Metanephros (tissue), 1 donor: ENCODE results near the gene GPRC6A. TPM values are rescaled to one million over a fixed set of nuclear protein-coding genes. Genes with fewer than 3 reads are reported as not detected.

Experiments
- total RNA-seq: library from RNA; depleted of rRNA; stranded (reverse); fragments of >200 nt; gene quantifications from one replicate; pipeline ENCODE4 v1.2.3, GENCODE V29; 2014

GPRC6A gene, protein sequence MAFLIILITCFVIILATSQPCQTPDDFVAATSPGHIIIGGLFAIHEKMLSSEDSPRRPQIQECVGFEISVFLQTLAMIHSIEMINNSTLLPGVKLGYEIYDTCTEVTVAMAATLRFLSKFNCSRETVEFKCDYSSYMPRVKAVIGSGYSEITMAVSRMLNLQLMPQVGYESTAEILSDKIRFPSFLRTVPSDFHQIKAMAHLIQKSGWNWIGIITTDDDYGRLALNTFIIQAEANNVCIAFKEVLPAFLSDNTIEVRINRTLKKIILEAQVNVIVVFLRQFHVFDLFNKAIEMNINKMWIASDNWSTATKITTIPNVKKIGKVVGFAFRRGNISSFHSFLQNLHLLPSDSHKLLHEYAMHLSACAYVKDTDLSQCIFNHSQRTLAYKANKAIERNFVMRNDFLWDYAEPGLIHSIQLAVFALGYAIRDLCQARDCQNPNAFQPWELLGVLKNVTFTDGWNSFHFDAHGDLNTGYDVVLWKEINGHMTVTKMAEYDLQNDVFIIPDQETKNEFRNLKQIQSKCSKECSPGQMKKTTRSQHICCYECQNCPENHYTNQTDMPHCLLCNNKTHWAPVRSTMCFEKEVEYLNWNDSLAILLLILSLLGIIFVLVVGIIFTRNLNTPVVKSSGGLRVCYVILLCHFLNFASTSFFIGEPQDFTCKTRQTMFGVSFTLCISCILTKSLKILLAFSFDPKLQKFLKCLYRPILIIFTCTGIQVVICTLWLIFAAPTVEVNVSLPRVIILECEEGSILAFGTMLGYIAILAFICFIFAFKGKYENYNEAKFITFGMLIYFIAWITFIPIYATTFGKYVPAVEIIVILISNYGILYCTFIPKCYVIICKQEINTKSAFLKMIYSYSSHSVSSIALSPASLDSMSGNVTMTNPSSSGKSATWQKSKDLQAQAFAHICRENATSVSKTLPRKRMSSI
- 0.23 TPM for total RNA-seq

DNA sequence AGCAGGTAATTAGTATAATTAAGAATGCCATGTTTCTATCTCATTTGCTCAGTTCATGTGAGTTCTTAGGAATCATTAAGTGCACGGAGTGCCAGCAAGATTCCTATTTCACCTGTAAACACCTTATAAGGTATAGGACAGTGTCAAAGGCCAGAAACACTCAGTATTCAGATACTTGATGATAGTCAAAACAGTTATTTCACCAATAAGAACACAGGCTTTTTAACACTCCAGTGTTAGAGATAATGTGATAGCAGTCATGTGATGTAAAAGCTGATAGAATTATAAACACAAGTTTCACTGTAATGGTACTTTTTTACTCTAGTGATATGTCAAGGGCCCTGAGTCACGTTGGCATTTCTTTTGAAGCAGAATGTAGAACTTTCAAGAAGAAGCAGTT lies at the start of gene GPRC6A:
GPRC6A (minus strand) TSS at position 101 of the 400 bp plus-strand sequence; CDS start at position 31, 70 bp downstream.

DNA sequence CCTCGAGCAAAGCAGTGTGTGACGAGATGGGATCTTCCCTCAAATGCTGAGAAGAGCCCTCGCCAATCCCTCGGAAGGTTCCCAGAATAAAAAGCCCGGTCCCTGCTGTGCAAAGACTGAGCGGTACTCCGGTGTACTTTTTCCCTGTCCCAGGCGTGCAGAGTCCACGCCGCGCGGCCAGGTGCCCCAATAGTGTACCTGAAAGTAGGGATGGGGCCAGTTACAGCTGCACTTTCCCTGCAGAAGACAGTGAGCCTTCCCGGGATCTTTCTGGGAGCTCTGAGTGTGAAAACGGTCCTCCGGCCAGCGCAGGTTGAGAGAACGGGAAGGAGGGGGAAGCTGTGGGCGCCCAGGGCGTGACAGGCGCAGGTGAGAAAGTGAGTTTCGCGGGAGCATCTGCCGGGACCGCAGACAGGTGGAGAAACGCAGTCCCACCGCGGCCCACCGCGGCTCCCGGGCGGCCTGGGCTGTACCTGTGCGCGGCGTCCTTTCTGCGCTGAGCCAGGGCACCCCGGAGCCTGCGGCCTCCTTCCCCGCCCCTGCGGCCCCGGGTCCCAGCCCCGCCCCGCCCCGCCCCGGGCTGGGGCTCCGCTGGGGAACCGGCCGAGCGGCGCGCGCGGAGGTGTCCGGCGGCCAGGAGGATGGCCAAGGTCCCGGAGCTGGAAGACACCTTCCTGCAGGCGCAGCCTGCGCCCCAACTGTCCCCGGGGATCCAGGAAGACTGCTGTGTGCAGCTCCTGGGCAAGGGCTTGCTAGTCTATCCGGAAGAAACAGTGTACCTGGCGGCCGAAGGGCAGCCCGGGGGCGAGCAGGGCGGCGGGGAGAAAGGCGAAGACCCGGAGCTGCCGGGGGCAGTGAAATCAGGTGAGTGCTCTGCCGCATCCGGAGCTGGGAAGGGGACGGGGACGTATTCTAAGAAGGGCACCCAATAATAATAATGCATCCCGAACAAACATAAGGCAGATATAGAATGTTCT lies 48.0 kb upstream of the GPRC6A start, which contains the start of gene RFX6:
RFX6 (plus strand) TSS at position 608 of the 977 bp plus-strand sequence; CDS start at position 642, 34 bp downstream.

DNA sequence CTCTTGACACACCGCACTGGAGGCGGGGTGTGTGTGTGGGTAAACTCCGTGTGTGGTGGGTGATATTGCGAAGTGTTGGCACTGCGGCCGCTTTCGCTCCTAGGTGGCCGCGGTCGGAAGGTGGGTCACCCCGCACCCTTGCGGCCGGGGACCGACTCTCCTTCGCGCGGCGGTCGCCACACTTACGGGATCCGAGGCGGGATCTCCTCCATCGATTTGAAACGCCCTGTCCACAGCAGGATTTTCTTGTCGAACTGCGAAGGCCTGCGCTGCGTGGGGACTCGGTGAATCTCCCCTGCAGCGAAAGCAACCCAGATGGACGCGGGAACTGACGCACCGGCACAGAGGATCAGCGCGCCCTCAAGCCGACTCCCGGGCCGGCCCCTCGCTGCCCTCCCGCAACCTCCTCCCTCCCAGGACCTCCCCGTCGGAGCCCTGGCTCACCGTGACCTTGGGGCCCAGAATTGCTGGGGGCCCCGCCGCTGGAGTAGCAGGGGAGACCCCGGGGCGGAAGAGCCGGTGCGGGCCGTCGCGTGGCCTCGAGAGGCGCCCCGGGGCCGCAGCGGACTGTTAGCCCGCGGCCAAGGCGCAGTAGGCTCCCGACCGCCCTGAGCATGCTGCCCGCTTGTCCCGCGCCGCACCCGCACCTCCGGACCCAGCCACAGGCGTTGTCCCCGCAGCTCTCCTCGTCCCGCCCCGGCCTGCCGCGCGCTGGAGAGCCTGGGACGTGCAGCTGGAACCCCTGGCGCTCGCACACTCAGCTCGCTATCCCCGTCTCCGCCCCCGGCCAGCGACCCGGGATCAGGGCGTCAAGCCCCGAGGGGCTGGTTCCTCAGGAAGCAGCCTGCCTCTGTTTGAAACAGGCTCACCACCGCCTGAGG lies 63.7 kb downstream of the GPRC6A start, which contains the start of gene FAM162B:
FAM162B (minus strand) TSS at position 759 of the 881 bp plus-strand sequence; CDS start at position 616, 143 bp downstream.

Other genes with a start within 250 kb of the GPRC6A start
- gene RSPH4A, start 212.6 kb downstream of the GPRC6A start, total RNA-seq = 1.9 TPM
- 12.3 TPM for gene ZUP1, start 160.3 kb downstream of the GPRC6A start, total RNA-seq
- 21.1 TPM for gene KPNA5, start 147.9 kb downstream of the GPRC6A start, total RNA-seq
- 13.5 TPM for gene FAM162B, start 63.4 kb downstream of the GPRC6A start, total RNA-seq
- not detected for gene RFX6, start 48.2 kb upstream of the GPRC6A start, total RNA-seq